Thoracic aorta (tissue), 2 donors: ENCODE results near the gene DEFB119. TPM values are rescaled to one million over a fixed set of nuclear protein-coding genes. Genes with fewer than 3 reads are reported as not detected.

ENCODE experiments used
- ATAC-seq: fragments of 150-250 bp; one replicate; pipeline ENCODE4 v1.8.0; 2017; ENCODE audit warnings: low read depth; ENCODE audit not compliant: insufficient number of reproducible peaks, low FRiP score
- DNase-seq: peaks from one replicate; pipeline ENCODE4 v3.0.0-alpha.2; 2020; ENCODE audit warnings: low spot score
- H3K27ac ChIP-seq, 2 donors: fragments of 200-600 bp; sonication (generic); 1 replicate in 1 of 2; 2 replicates in 1 of 2; pipeline ENCODE4 v1.5.1; 2016; ENCODE audit warnings: mild to moderate bottlenecking in 2 of 2, moderate library complexity in 2 of 2
- H3K27me3 ChIP-seq: fragments of 200-600 bp; sonication (generic); replicated peaks from 2 replicates; pipeline ENCODE4 v1.6.0; 2016; ENCODE audit warnings: mild to moderate bottlenecking; ENCODE audit not compliant: insufficient read depth
- H3K36me3 ChIP-seq: fragments of 200-600 bp; sonication (generic); one replicate; pipeline ENCODE4 v1.5.1; 2016
- H3K4me1 ChIP-seq, 2 donors: fragments of 200-600 bp; sonication (generic); 1 replicate in 1 of 2; 2 replicates in 1 of 2; pipeline versions ENCODE4 v1.5.1 to v1.6.0; 2016; ENCODE audit warnings: low read depth in 2 of 2, mild to moderate bottlenecking in 1 of 2; ENCODE audit not compliant: control insufficient read depth in 1 of 2
- H3K4me3 ChIP-seq: fragments of 200-600 bp; sonication (generic); 2 replicates; pipeline ENCODE4 v1.5.1; 2016; ENCODE audit warnings: mild to moderate bottlenecking
- H3K9me3 ChIP-seq: fragments of 200-600 bp; sonication (generic); 2 replicates; pipeline ENCODE4 v1.5.1; 2016
- CTCF ChIP-seq: fragments of 200-600 bp; sonication (generic); IDR thresholded peaks from one replicate; pipeline ENCODE4 v1.5.1; 2019; ENCODE audit warnings: antibody characterized with exemption
- total RNA-seq, 2 donors: library from RNA; depleted of rRNA; stranded (reverse); fragments of >200 nt; gene quantifications; one replicate each; pipeline versions ENCODE4 v1.1.0 to v1.2.3, GENCODE V29; 2016

Gene DEFB119
- total RNA-seq, 2 donors from 2014 or later, result not detected

GRCh38 chr20:31415653-31416052 lies 25.3 kb upstream of the DEFB119 start:
- TF ChIP-seq CTCF, result no peak
- H3K4me1 ChIP-seq, result no peaks in the 10 kb centered on the region
- no peaks in the 10 kb centered on the region for H3K9me3 ChIP-seq
- DNase-seq (no peak), ATAC-seq (no peak)
- no peaks in the 10 kb centered on the region for H3K27me3 ChIP-seq
- H3K4me3 ChIP-seq, result no peak overlapping the region
- no peak overlapping the region for H3K27ac ChIP-seq
- no peaks in the 10 kb centered on the region for H3K36me3 ChIP-seq

DNA sequence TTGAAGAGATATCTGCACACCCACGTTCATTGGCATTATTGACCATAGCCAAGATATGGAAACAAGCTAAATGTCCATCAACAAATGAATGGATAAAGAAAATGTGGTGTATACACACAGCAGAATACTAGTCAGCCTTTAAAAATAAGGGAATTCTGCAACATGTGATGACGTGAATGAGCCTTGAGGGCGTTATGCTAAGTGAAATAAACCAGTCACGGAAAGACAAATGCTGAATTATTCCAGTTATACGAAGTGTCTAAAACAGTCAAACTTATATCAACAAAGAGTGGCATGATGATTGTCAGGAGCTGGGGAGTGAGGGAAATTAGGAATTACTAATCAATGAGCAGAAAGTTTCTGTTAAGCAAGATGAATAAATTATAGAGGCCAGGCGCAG lies 24.0 kb upstream of the DEFB119 start:
- no peak overlapping the region for H3K4me3 ChIP-seq
- no peaks in the 10 kb centered on the region for H3K4me1 ChIP-seq
- DNase-seq (no peak), ATAC-seq (no peak)
- no peaks in the 10 kb centered on the region for H3K27me3 ChIP-seq
- no peak overlapping the region for H3K27ac ChIP-seq
- no peak for TF ChIP-seq CTCF
- H3K36me3 ChIP-seq, result no peaks in the 10 kb centered on the region
- H3K9me3 ChIP-seq, result no peaks in the 10 kb centered on the region

GRCh38 chr20:31410011-31410410 lies 19.6 kb upstream of the DEFB119 start:
- no peak for TF ChIP-seq CTCF
- no peaks in the 10 kb centered on the region for H3K36me3 ChIP-seq
- no peak overlapping the region for H3K4me3 ChIP-seq
- H3K27me3 ChIP-seq, result no peaks in the 10 kb centered on the region
- no peak overlapping the region for H3K27ac ChIP-seq
- no peak for ATAC-seq
- no peaks in the 10 kb centered on the region for H3K9me3 ChIP-seq
- H3K4me1 ChIP-seq, result no peaks in the 10 kb centered on the region
- DNase-seq, result no peak

DNA sequence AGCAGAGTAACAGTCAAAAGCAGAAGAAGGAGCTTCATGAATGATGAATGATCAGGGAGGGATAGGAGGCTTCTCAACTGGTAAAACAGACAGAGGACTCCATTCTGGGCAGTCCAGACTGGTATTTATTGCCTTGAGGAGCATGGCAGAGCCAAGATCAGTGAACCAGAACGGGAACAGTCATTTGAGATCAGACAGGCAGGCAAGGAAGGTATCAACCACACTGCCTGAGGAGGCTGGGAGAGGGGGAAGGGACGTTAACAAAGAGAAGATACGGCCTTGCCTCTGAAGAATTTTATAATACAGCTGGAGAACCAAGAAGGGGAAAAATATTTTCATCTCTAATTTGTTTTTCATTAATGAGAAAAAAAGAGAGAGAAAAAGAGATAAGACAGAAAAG lies 15.7 kb upstream of the DEFB119 start, which contains the start of gene DEFB121:
Gene DEFB121 (minus strand): TSS at position 101 of the 400 bp plus-strand sequence. CDS start 63 bp downstream, at position 38.
- Histone ChIP-seq H3K9me3 (no peaks in the 10 kb centered on the region), H3K36me3 (no peaks in the 10 kb centered on the region), H3K4me1 (no peaks in the 10 kb centered on the region), H3K4me3 (no peak within 1 kb of the TSS), H3K27me3 (no peaks in the 10 kb centered on the region), H3K27ac (no peak within 1 kb of the TSS)
- no peak for TF ChIP-seq CTCF
- no peak for ATAC-seq
- no peak for DNase-seq

DNA sequence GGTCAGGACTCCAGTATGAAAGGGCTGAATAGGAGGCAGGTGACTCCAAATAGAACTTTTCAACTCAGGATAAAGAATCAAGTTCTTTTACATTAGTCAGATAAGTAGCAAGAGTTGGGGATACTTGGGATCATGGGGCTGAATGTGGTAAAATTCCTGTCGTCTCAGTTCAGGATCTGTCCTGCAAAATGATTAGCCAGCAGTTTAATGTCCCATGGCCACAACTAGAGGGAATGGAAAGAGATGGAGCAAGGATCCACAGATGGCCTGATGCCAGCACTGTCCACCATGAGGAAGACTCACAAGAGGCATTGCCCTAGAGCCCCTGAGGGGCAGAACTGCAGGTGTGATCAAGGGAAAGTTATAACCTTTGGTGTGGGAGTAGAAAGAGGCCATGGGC lies 13.5 kb upstream of the DEFB119 start:
- DNase-seq (no peak), ATAC-seq (no peak)
- no peak overlapping the region for H3K27ac ChIP-seq
- H3K9me3 ChIP-seq, result no peaks in the 10 kb centered on the region
- no peaks in the 10 kb centered on the region for H3K4me1 ChIP-seq
- no peaks in the 10 kb centered on the region for H3K27me3 ChIP-seq
- H3K36me3 ChIP-seq, result no peaks in the 10 kb centered on the region
- H3K4me3 ChIP-seq, result no peak overlapping the region
- TF ChIP-seq CTCF, result no peak
